DMS53 (cell line): ENCODE measurements around the gene IMPA2.

Source experiments
- DNase-seq: peaks from one replicate; lab custom pipeline; 2025; lab: John Stamatoyannopoulos, UW

Gene IMPA2

DNA sequence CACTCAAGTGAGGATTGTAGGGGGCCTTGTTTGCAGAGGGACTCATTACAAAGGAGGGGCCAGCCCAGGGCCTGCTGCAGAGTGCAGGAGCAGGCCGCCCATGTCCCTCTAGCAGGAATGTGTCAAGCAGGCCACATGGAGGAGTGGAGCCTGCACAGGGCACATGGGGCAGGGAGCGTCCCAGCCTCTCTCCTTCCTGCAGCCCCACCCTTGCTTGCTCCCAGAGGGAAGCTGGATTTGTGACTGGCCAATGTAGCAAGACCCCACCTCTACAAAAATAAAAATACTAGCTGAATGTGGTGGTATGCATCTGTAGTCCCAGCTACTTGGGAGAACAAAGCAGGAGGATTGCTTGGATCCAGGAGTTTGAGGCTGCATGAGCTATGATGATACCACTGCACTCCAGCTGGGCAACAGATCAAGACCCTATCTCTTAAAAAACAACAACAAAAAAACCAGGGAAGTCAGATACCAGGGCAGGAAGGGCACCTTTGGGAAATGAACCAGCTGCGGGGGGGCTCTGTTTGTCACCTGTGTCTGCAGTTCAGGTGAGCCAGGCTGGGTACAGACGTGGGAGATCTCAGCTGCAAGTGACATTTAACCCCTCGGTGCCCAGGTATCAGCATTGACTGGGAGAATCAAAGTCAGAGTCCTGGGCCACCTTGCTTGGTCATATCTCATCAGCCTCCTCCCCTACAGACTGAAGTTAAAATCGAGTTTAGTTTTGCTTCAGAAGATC is 27.7 kb downstream of the IMPA2 start:
- DNase-seq, result no peak

DNA sequence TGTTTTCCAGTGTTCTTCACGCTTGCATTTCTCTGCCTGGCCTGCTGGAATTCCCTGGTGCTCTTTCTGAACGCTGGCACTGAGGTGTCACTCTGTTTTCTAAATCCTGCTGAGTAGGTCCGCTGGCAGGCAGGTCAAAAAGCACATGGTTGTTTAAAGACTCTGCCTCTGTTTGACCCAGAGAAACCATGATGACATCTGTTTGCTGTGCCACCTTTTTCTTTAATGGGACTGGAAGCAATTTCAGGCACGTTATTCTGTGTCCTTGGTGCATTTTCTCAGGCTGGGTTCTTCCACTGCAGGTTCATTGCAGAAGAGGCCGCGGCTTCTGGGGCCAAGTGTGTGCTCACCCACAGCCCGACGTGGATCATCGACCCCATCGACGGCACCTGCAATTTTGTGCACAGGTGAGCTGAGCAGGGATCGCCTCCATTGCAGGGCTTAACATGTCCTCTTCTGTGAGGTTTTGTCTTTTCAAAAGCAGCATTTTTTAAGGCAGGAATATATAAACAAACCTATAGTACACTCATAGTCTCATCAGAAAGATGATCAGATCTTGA is 28.4 kb downstream of the IMPA2 start:
- DNase-seq, result no peak

DNA sequence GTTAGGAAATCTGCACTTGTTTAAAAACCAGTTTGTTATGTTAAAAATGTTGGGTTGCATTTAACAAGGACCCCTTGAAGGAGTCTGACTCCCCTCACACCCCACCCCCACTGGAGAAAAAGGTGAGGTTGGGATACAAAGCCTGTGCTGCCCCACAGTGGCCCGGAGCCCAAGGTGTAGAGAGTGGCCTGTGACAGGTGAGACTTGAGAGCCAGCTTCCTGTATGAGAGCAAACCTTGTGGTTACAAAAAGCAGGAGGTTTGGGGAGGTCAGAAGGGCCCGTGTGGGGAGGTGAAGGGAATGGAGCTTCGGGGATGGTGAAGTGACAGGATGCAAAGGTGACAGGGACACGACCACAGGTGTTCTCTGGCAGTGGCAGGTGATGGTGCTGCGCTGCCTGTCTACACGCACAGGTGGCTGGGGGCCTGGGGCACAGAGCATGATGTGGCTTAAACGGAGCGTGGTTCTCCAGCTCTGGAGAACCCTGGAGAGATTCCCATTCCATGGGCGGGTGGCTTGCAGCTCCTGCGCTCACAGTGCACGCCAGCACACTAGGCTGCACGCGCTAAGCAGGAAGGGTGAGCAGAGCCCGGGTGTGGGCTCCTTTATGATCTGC is 29.0 kb downstream of the IMPA2 start:
- DNase-seq, result peak; percentile 70

DNA sequence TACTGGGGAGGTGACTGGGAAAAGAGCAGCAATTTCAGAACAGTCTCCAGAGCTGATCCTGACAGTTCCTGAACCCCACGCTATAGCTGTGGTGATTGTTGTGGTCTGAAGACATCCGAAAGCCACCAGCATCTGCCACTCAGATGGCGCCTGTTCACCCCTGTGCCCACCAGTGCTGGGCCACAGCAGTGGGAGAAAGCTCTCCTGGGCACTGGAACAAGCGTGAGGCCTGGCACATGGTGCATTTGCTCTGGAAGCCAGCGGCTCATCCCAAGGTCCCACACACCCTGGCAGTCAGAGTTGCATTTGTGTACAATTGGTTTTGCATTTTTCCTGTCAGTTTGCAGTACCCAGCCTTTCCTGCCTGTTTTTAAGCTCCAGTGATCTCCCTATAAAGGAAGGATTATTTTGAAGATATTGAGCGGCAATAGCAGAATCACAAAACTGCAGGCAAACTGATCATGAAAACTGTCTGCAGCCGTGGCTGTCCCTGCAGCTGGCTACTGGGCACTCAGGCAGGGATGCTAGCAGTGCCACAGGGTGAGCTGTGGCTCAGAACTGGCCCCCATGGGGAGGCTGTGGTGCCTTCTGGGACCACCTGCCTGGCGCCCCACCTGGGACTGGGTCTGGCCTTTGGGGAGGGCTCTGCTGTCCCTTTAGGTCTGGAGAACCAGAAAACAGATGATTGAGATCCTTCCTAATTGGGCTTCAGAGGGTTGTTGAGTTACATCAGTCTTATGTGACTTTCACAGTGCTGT is 30.1 kb downstream of the IMPA2 start:
- no peak for DNase-seq

DNA sequence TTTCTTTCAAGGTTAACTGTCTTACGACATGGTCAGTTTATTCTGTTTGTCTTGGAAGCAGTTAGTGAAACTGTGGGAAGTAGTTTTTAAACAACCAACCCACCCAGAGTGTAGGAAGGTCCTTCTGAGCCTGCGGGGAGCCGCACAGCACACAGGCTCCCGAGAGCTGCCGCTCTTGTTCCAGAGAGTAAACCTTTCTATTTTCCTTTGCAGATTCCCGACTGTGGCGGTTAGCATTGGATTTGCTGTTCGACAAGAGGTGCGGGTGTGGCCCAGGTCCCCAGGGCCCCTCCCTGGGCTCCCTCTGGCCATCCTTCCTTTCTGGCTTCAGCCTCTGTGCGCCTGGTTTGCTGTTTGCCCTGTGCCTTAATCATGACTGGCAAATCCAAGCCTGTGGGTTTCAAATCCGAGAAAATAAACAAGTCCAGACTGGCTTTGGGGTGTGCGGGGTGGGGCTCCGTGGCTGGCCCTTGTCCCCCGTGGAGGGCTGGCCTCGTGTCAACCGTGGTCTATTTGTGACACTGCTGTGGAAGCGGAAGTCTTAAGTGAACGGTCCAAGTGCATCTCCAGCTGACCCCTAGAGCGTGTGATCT is 30.7 kb downstream of the IMPA2 start:
- no peak for DNase-seq

DNA sequence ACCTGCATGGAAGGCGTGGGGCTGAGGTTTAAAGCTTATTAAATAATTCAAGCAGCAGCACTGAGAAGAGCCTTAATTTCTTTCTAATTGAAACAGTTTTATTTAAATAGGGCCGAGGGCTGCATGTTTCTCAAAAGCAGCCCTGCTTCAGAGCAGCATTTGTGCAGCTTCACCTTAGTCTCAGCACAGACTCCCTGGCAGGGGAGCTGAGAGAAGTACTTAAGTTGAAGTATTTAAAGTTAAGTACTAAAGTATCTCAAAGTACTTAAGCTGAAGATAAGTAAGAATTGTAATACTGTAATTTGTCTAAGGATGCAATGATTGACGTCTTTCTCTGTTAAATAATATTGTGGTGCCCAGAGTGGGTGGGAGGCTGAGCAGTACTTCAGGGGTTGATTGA is 31.4 kb downstream of the IMPA2 start:
- DNase-seq, result no peak

DNA sequence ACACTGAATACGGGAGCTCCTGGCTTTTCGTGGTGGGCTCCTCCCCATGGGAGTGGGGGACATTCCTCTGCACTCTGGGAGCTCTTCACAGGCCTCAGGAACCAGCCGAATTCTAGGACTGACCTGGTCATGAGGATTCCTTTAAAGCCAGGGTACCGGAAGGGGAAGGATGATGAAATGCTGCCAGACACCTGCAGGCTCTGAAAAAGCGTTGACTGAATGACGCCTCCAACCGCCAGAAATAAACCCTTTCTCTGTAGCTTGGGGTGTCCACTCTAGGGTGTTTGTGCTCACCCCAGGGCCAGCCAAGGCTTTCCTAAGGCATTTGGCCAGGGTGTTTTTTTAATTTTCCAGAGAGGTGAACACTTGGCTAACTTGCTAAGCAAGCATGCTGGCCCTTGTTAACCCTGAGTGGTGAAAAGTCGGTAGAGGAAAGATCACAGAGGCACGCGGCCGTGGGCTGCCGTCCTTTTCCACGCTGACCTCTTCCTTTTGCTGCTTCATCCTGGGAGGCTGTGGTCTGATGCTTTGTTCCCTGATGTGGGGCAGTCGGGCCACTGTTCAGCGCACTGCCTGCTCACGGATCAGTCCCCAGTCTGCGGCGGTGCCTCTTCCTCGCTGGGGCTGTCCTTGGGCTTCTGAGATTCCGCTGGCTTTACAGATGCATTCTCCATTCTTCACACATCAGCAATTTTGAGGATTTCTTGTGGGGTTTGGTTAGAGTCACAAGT is 32.0 kb downstream of the IMPA2 start:
- no peak for DNase-seq

DNA sequence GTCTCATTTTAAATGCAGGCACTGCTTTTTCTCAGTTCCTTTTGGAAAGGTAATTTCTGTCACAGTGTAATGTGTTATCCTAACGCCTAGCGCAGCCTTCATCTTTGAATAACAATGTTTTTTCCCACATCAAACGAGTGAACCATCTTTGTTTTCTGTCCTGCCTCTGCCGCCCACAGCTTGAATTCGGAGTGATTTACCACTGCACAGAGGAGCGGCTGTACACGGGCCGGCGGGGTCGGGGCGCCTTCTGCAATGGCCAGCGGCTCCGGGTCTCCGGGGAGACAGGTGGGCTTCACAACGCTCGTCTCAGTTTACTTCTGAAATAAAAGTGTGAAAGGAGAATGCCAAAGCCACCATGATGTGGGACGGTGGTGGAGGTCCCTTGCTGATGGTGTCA is 32.8 kb downstream of the IMPA2 start:
- DNase-seq, result no peak

DNA sequence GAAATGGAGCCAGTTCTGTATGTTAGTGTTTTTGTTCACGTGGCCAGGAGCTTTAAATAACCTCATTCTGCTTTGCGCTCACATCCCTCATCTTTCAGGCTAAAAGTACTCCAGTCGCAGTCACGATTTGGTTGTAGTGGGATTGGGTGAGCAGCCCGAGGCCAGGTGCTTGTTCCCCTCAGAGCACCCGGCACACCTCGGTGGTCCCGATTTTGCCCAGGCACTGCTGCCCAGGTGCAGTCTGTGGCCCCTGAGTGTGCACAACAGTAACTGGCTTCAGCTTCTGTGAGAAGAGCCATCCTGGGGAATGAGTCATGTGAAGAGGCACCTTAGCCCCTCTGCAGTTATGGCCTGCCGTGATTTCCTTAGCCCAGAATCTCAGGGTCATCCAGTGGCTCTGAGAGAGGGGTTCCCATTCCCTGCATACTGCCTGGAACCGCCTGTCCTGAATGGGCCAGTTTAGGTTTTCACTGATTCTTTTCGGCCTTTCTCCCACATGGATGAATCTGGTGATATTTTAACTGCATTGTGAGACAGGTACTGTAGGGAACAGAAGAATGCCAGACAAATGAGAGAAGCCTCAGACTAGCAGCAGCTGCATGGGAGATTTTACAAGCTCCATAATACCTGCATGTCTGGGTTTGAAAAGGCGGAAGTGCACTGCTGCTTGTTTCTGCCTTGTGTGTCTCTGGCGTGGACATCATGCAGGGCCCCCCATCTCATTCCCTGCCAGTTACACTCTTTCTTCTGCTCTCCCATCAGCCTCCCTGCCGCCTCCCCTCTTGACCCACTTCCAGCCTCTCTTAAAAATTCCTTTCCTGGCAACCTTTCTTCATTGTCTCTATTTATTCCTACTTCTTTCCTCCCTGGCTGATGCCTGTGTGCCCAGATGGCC is 33.5 kb downstream of the IMPA2 start:
- DNase-seq, result no peak

DNA sequence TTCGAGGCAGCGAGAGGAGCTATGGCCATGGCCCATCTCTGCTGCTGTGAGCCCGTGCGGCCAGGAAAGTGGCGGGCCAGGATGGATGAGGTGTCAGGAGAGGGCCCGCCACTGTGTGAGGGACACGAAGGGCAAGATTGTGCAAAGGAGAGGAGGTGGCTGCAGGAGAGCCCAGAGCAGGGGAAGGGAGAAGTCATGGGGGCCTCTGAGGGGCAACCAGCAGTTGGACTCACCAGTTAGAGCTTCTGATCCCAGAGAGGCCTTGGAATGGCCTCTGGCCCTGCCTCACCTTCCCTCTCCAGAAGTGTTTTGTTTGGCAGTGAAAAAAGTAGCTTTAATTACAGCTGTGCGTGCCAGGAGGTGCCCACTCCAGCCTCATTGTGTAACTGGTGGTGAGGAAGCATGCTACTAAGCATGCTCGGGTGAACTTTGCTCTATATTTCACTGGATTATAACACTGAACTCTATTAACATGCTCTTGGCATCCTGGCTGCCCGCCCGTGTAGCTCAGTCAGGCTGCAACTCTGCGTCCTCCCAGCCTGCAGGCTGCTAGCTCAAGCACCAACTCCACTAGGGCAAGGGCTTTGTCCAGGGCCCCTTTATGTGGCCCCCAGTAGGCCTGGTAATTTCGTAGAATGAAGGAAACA is 34.2 kb downstream of the IMPA2 start:
- DNase-seq, result no peak

DNA sequence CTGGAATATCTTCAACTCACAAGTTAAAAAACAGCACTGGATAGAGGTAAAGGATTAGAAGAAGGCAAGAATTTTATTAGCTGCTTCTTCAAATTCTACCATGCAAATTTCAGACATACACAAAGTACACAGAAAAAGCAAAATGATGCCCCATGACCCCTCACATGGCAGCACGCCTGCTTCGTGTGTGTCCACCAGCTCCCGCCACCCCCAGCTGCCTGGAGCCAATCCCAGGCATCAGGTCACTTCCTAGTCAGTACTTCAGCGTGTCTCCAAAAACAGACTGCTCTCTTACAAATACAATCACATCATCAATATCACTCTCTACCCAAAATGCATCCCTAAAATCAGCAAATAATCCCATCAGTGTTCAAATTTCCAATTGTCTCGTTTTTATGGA is 35.8 kb downstream of the IMPA2 start:
- no peak for DNase-seq

DNA sequence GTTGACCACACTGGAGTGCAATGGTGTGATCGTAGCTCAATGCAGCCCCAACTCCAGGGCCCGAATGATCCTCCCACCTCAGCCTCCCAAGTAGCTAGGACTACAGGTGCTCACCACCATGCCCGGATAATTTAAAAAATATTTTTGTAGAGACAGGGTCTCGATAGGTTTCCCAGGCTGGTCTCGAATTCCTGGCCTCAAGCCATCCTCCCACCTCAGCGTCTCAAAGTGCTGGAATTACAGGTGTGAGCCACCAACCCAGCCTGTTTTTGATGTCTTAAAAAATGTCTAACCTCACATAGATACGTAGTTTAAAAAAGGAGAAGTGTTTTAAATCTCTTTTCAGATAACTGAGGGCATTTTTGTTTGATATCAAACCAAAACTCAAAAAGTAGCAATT is 37.6 kb downstream of the IMPA2 start:
- no peak for DNase-seq

DNA sequence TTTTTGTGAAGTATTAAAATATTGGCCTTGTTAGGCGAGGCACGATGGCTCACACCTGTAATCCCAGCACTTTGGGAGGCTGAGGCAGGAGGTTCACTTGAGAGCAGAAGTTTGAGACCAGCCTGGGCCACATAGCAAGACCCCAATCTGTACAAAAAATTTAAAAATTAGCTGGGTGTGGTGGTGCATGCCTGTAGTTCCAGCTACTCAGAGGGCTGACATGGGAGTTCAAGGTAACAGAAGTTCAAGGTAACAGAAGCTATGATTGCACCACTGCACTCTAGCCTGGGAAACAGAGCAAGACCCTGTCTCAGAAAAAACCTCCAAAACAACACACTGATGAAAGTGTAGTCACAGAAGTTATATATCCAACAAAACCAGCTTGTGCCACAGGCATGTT is 39.8 kb downstream of the IMPA2 start:
- DNase-seq, result no peak

DNA sequence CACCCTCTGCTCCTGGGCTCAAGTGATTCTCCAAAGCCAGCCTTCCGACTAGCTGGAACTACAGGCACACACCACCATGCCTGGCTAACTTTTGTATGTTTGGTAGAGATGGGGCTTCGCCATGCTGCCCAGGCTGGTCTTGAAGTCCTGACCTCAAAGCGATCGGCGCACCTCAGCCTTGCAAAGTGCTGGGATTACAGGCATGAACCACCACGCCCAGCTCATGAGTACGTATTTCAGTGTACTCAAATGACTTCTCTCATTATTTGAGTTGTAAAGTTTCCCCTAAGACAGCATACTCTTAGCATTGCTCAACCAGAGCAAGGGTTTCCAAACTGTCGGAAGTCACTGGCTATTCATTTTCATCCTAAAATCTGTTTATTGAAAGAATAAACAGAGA is 40.3 kb downstream of the IMPA2 start:
- DNase-seq, result no peak

DNA sequence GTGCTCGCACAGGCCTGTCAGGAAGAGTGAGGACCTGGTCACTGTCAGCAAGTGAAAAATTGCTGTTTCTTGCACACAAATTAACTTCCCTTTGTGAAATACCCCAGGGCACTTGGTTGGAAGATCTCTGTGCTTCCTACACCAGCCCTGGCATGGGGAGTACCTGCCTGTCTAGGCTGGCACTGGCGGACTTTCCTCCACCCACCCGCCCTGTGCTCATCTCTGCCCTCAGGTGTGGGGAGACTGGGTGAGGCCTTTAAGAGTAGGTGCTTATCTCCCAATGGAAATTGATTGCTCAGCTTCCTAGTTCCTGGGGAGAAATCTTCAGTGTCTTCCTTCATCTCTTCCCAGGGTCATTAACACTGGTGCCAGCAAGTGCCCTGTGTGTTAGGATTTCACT is 42.1 kb downstream of the IMPA2 start:
- no peak for DNase-seq

DNA sequence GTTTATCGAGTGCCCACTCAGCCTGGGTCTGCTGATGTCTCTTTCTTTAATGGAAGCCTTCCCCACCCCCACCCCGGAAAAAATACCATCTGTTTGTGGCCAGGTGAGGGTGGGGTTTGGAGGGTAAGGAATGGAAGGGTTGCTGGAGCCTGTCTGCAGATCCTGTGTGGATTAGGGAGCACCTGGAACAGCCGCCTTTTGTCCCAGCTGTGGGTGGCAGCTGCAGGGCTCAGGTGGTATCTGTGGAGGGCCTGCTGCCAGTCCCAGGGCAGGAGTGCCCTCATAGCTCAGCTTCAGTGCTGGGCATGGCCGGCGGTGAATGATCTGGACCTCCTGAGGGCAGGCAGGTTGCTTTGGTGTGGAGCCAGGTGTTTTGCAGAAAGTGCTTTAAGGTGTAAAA is 45.3 kb downstream of the IMPA2 start:
- peak; percentile 33 for DNase-seq

DNA sequence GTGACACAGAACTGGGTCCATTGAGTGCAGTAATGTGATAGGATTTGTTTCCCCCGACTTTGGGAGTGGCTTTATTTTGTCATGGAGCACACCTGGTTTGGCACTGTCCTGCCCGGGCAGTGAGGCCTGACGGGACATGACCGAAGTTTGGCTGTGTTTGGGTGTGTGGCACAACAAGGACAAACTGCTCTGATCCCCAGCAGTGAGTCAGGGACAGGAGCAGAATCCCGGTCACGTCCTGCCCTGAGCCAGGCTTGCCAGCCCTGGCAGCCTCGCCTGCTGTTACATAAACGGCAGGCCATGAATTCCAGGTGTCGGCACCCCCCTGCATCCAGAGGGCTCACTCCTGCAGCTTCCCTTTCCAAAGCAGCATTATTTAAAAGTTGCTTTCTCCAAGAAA is 45.7 kb downstream of the IMPA2 start:
- no peak for DNase-seq

DNA sequence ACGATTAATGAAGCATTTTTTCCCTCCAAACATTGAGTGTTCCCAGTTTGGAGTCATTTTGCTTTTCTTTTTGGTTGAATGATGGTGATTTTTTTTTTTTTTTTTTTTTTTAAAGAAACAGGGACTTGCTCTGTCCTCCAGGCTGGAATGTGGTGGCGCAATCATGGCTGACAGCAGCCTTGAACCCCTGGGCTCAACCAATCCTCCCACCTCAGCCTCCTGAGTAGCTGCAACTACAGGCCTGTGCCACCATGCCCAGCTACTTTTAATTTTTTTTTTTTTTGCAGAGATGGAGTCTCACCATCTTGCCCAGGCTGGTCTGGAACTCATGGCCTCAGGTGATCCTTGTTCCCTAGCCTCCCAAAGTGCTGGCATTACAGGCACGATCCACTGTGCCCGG is 46.2 kb downstream of the IMPA2 start:
- DNase-seq, result no peak

DNA sequence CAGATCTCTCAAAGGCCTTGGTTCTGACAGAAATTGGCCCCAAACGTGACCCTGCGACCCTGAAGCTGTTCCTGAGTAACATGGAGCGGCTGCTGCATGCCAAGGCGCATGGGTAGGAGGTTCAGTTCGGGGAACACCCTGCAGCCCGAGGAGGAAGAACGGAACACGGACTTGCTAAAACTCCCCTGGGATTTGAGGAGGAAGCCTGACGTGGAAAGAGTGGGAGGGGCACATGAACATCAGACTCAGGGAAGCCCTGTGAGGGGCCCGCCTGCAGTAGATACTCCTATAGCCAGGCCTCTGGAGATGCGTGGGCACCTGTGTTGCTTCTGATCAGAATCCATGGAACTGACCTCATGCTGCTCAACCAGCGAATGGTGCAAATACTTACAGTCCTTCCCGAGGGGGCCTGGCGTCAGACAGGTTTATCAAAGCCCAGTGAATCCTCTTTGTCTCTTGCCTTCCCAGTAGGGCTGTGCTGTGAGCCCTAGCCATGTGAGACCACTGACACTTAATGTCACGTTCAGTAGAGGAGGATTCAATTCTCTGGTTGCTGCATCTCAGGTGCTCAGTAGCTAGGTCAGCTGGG is 46.8 kb downstream of the IMPA2 start:
- DNase-seq, result no peak

DNA sequence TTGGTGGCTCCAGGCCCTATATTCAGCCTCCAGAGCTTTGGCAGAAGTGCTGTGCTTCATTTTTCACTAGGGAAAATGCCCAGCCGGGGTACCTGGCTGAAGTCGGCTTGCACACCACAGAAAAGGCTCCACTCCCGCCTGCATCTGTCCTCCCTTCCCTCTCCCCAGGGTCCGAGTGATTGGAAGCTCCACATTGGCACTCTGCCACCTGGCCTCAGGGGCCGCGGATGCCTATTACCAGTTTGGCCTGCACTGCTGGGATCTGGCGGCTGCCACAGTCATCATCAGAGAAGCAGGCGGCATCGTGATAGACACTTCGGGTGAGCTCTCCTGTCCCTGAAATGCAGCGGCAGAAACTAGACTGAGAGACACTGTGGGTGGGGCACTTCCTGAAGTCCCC is 47.4 kb downstream of the IMPA2 start:
- DNase-seq, result no peak
